NB4 (cell line): ENCODE results near the gene CAPN11.
"Not testable (repeated sequence)": the region's sequence is repeated elsewhere in the genome, so short reads cannot be mapped to it uniquely, and the experiment has no call there.

Experiments used
- DNase-seq: peaks from one replicate; pipeline ENCODE4 v3.0.0; 2010; ENCODE audit warnings: low read depth
- H3K4me3 ChIP-seq: one replicate; pipeline ENCODE4 v1.5.1; 2011; ENCODE audit warnings: mild to moderate bottlenecking, low read depth, low read length, moderate library complexity
- CTCF ChIP-seq: IDR thresholded peaks from one replicate; pipeline ENCODE4 v1.5.1; 2012; ENCODE audit warnings: low read depth, low read length
- MAX ChIP-seq: IDR thresholded peaks from 2 replicates; pipeline ENCODE4 v1.6.1; 2011; ENCODE audit warnings: low read depth, low read length
- MYC ChIP-seq: IDR thresholded peaks from 2 replicates; pipeline ENCODE4 v1.6.1; 2011; ENCODE audit warnings: low read depth, low read length
- POLR2A ChIP-seq: IDR thresholded peaks from 2 replicates; pipeline ENCODE4 v1.6.1; 2011; ENCODE audit warnings: mild to moderate bottlenecking; ENCODE audit not compliant: insufficient read length; ENCODE audit errors: extremely low read depth

Gene CAPN11

GRCh38 chr6:44227148-44227793 lies 68.7 kb downstream of the CAPN11 start:
- H3K4me3 ChIP-seq = no peak overlapping the region
- DNase-seq = no peak
- no peak for TF ChIP-seq MAX
- TF ChIP-seq MYC = no peak
- TF ChIP-seq POLR2A = no peak
- no peak for TF ChIP-seq CTCF

- DNase-seq = no peak
- TF ChIP-seq MAX (no peak), MYC (no peak), CTCF (no peak), POLR2A (no peak)
- H3K4me3 ChIP-seq = no peak overlapping the region
These were observed 69.4 kb downstream of the CAPN11 start for GRCh38 chr6:44228031-44228430.

- DNase-seq = no peak
- no peak overlapping the region for H3K4me3 ChIP-seq
- no peak for TF ChIP-seq POLR2A
These were observed 69.8 kb downstream of the CAPN11 start for GRCh38 chr6:44228433-44228832.

- no peak for TF ChIP-seq CTCF
- TF ChIP-seq MAX = no peak
- TF ChIP-seq POLR2A = no peak
- no peak for DNase-seq
These were observed 70.2 kb downstream of the CAPN11 start for GRCh38 chr6:44228836-44229235.

GRCh38 chr6:44229376-44230033 lies 70.9 kb downstream of the CAPN11 start:
- H3K4me3 ChIP-seq = no peak overlapping the region
- DNase-seq = no peak
- TF ChIP-seq MAX (no peak), POLR2A (no peak), MYC (no peak), CTCF (no peak)

More at GRCh38 chr6:44228836-44229235, 70.2 kb downstream of the CAPN11 start:
- H3K4me3 ChIP-seq = no peak overlapping the region

GRCh38 chr6:44230034-44230675 lies 71.5 kb downstream of the CAPN11 start:
- no peak for TF ChIP-seq POLR2A
- TF ChIP-seq MAX = no peak
- TF ChIP-seq MYC = no peak
- TF ChIP-seq CTCF = no peak
- DNase-seq = no peak

GRCh38 chr6:44231426-44231825 lies 72.8 kb downstream of the CAPN11 start:
- not testable (repeated sequence) for H3K4me3 ChIP-seq

More at GRCh38 chr6:44230034-44230675, 71.5 kb downstream of the CAPN11 start:
- no peak overlapping the region for H3K4me3 ChIP-seq

More at GRCh38 chr6:44231426-44231825, 72.8 kb downstream of the CAPN11 start:
- not testable (repeated sequence) for DNase-seq
